ENCODE measurements around the gene FLNB. TPM values are rescaled to one million over a fixed set of nuclear protein-coding genes. Genes with fewer than 3 reads are reported as not detected.

Gene FLNB
- total RNA-seq, 1 experiment from 2014 or later = 83.4 TPM

GRCh38 chr3:58217209-58217811, 209.1 kb downstream of the FLNB start:
- Histone ChIP-seq H3K23me2 (ENCODE audit: insufficient read length, low read depth, low read length, poor library complexity, severe bottlenecking) (no peaks in the 10 kb centered on the region), H2AK5ac (ENCODE audit: insufficient read length, low read length) (no peak overlapping the region), H2BK15ac (ENCODE audit: low read depth, low read length) (no peak overlapping the region), H2BK12ac (ENCODE audit: insufficient read length, low read depth, low read length) (no peak overlapping the region), H3K79me1 (ENCODE audit: insufficient read depth, low read depth, low read length, poor library complexity, severe bottlenecking) (no peaks in the 10 kb centered on the region), H2BK5ac (ENCODE audit: insufficient read length, low read length) (no peak overlapping the region), H4K91ac (ENCODE audit: insufficient read length, low read depth, low read length) (no peak overlapping the region), H4K20me1 (ENCODE audit: control insufficient read depth, insufficient read depth, insufficient read length) (no peaks in the 10 kb centered on the region), H3K79me2 (ENCODE audit: insufficient read depth, low read length) (no peaks in the 10 kb centered on the region), H3K9me3 (ENCODE audit: control insufficient read depth, low read depth, low read length) (no peaks in the 10 kb centered on the region), H3K56ac (ENCODE audit: insufficient read length, low read depth, low read length) (no peak overlapping the region), H3K27me3 (ENCODE audit: insufficient read depth, low read length) (no peaks in the 10 kb centered on the region), H3K4ac (ENCODE audit: low read depth, low read length) (no peak overlapping the region), H2BK20ac (ENCODE audit: low read depth, low read length, poor library complexity, severe bottlenecking) (no peak overlapping the region), H3T11ph (ENCODE audit: low read length) (no peak overlapping the region), H2BK120ac (ENCODE audit: low read depth, low read length, poor library complexity, severe bottlenecking) (no peak overlapping the region), H3K23ac (ENCODE audit: insufficient read length, low read depth, low read length) (no peak overlapping the region), H4K5ac (ENCODE audit: insufficient read length, low read depth, low read length) (no peak overlapping the region), H3K4me1 (ENCODE audit: insufficient read depth, low read length) (no peaks in the 10 kb centered on the region; the same call in 1 of the 2 replicates), H3K9ac (ENCODE audit: extremely low read depth, insufficient read length, low read length) (no peak overlapping the region), H3K18ac (ENCODE audit: insufficient read length, low read depth, low read length) (peak overlapping the region; percentile 35), H4K8ac (replicated peaks; ENCODE audit: insufficient read length, low read depth, low read length) (no peak overlapping the region), H3K14ac (ENCODE audit: insufficient read depth, low read length) (0 out of 2 replicates have a peak overlapping the region, but pooled peaks have one; percentile 24), H3K4me2 (ENCODE audit: insufficient read depth, insufficient read length, low read length) (peak overlapping the region; percentile 74), H3K27ac (ENCODE audit: insufficient read length, low read depth, low read length) (no peak overlapping the region), H2AFZ (ENCODE audit: low read length) (no peak overlapping the region)
- H3K4me3 Mint-ChIP-seq = peak overlapping the region; percentile 24 to 67; a peak in 4 of 5 replicates
- no CpG with 5 or more reads among the region's 15 CpGs for WGBS (ENCODE audit: extremely low coverage, insufficient read length, low lambda C conversion rate)
- peak; percentile 89 for DNase-seq
- H3K4me1 Mint-ChIP-seq = peaks cover 11 to 13% of the 10 kb centered on the region in 2 experiments
- H3K27me3 Mint-ChIP-seq (ENCODE audit: low read depth) = peaks cover 23% of the 10 kb centered on the region
- H3K27ac Mint-ChIP-seq = peak overlapping the region in 1 of 3 experiments; percentile 8; a peak in 2 of 7 replicates
- no peaks in the 10 kb centered on the region for H3K36me3 Mint-ChIP-seq (ENCODE audit: insufficient read depth in 1 of 3, low read depth in 3 of 3)
- TF ChIP-seq CTCF (conservative IDR thresholded peaks at IDR 0.05) = peak; percentile 90
- no peaks in the 10 kb centered on the region for H3K9me3 Mint-ChIP-seq

Data from H9 (cell line).